ENCODE measurements around the gene AEBP1. TPM values are rescaled to one million over a fixed set of nuclear protein-coding genes. Genes with fewer than 3 reads are reported as not detected.

The AEBP1 gene
- total and polyA plus RNA-seq, 9 of the 15 experiments (the other 6 are each of a cell fraction or from before 2014, with no cell fraction given), result 0.03 to 0.78 (median 0.30) TPM; not detected in 2

DNA sequence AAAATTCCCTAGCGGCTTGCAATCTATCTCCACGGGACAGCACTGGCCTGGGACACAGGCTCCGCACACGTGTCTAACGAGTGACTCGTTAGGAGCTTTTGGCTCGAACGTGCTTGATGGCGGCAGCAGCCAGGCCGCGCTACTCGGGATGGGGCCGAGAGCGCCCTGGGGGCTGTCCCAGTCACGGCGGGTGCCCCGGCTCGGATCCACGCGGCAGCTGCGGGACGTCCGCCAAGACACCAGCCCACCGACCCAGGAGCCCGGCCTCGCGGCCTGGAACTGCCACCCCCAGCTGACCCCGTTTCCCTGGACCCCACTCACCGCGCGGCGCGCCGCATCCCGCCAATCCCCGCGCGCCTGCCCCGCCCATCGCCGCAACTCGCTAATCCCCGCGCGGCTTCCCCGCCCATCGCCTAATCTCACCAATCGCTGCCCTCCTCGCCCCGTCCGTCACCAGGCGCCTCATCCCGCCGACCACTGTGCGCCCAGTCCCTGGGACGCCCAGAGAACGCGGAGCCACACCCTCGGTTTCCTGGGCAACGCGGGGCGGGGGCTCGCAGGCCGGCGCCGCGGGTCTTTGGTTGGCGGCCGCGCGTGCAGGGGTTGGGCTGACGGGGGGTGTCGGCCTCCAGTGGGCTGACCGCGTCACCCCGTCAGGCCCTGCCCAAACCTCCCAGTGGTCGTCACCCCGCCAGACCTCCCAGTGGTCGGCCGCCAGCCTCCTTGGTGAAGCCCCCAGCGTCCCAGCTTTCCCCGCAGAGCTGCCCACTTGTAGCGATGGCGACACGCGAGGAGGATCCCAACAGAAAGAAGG lies 19.3 kb downstream of the AEBP1 start, which contains the start of gene POLD2 (continued):
- TF ChIP-seq, protein P1, sequence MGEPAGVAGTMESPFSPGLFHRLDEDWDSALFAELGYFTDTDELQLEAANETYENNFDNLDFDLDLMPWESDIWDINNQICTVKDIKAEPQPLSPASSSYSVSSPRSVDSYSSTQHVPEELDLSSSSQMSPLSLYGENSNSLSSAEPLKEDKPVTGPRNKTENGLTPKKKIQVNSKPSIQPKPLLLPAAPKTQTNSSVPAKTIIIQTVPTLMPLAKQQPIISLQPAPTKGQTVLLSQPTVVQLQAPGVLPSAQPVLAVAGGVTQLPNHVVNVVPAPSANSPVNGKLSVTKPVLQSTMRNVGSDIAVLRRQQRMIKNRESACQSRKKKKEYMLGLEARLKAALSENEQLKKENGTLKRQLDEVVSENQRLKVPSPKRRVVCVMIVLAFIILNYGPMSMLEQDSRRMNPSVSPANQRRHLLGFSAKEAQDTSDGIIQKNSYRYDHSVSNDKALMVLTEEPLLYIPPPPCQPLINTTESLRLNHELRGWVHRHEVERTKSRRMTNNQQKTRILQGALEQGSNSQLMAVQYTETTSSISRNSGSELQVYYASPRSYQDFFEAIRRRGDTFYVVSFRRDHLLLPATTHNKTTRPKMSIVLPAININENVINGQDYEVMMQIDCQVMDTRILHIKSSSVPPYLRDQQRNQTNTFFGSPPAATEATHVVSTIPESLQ (CRISPR knock-in tag; IDR thresholded peaks at IDR 0.05), result peak; percentile 87
- TF ChIP-seq HDAC1 (IDR thresholded peaks at IDR 0.05) (peak in 1 of 2 experiments; percentile 85; a peak in 2 of 4 replicates), BHLHE40 (IDR thresholded peaks at IDR 0.05; ENCODE audit: low read length) (peak; percentile 76), KLF16 (IDR thresholded peaks at IDR 0.05) (no peak), ARID2 (IDR thresholded peaks at IDR 0.05) (no peak), XRCC3 (IDR thresholded peaks at IDR 0.05) (no peak), ELF1 (tag; IDR thresholded peaks at IDR 0.05) (no peak), POLR3A (IDR thresholded peaks at IDR 0.05; ENCODE audit: borderline replicate concordance, extremely low read depth, insufficient read depth, insufficient read length) (no peak), RB1 (IDR thresholded peaks at IDR 0.05; ENCODE audit: low read depth) (peak; percentile 79), POLR2AphosphoS5 (IDR thresholded peaks at IDR 0.05; ENCODE audit: control insufficient read depth, insufficient read depth, low read depth, low read length) (peak; percentile 55), ETS1 (conservative IDR thresholded peaks at IDR 0.05; ENCODE audit: control insufficient read depth, low read depth, low read length) (0 out of 2 replicates have a peak, but pooled peaks have one; percentile 35), HMG20A (CRISPR knock-in tag; conservative IDR thresholded peaks at IDR 0.05) (no peak), USF1 (CRISPR knock-in tag; IDR thresholded peaks at IDR 0.05) (peak; percentile 34; the same call in 1 of the 2 replicates), MBD2 (IDR thresholded peaks at IDR 0.05; ENCODE audit: borderline replicate concordance, low read depth) (peak; percentile 91), ZNF140 (CRISPR knock-in tag; IDR thresholded peaks at IDR 0.05) (no peak), ZNF431 (CRISPR knock-in tag; IDR thresholded peaks at IDR 0.05) (no peak), ZNF3 (CRISPR knock-in tag; IDR thresholded peaks at IDR 0.05) (no peak), ZNF184 (CRISPR knock-in tag; IDR thresholded peaks at IDR 0.05) (no peak), NFE2L1 (tag; IDR thresholded peaks at IDR 0.05; ENCODE audit: borderline replicate concordance, low read depth) (no peak)
- TF ChIP-seq, protein P2, sequence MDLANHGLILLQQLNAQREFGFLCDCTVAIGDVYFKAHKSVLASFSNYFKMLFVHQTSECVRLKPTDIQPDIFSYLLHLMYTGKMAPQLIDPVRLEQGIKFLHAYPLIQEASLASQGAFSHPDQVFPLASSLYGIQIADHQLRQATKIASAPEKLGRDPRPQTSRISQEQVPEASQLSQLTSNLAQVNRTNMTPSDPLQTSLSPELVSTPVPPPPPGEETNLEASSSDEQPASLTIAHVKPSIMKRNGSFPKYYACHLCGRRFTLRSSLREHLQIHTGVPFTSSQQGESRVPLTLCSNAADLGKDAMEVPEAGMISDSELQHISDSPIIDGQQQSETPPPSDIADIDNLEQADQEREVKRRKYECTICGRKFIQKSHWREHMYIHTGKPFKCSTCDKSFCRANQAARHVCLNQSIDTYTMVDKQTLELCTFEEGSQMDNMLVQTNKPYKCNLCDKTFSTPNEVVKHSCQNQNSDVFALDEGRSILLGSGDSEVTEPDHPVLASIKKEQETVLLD (IDR thresholded peaks at IDR 0.05), result peak; percentile 11; the same call in 1 of the 2 replicates
